Measurements from ENCODE around the gene SLC51A. TPM values are rescaled to one million over a fixed set of nuclear protein-coding genes. Genes with fewer than 3 reads are reported as not detected.

Gene SLC51A
- total and polyA plus RNA-seq, 2 of the 13 experiments (the other 11 are each of a cell fraction or from before 2014, with no cell fraction given), result 4.3 to 48.8 TPM

- no TSS peak for BruUV-seq (replicated peaks)
- H3K4me3 ChIP-seq (replicated peaks in 1 of 3; ENCODE audit: insufficient read depth in 1 of 3, low read depth in 2 of 3, low read length in 3 of 3), result no peak overlapping the region
- H3K9ac ChIP-seq (ENCODE audit: insufficient read depth, low read depth, low read length), result no peak overlapping the region
- ATAC-seq (peak; percentile 35), DNase-seq (ENCODE audit: low spot score) (no peak), FAIRE-seq (no peak)
- peaks cover 32% of the 10 kb centered on the region for H3K4me1 ChIP-seq (ENCODE audit: insufficient read depth, low read length)
- 37% methylated on average over 22 of the region's 31 CpGs for WGBS (ENCODE audit: low lambda C conversion rate)
- intact Hi-C loops (cut with micrococcal nuclease; ENCODE audit: unreplicated experiment), result no loop called here
- peak overlapping the region; percentile 37 for H3K4me2 ChIP-seq (ENCODE audit: low read depth, low read length)
- H2AFZ ChIP-seq (ENCODE audit: low read length), result no peak overlapping the region
- H3K9me3 ChIP-seq (ENCODE audit: low read length), result no peaks in the 10 kb centered on the region
- H3K27ac ChIP-seq (ENCODE audit: extremely low read length, insufficient read depth, low read length), result no peak overlapping the region
- ChIA-PET CTCF (ENCODE audit: low intra/inter-chr PET ratio, low total read pairs) (no interaction called here), POLR2A (interaction anchor here (0.6 kb wide), 1 partner anchor 28 kb away, joined by 3 read pairs; no protein-coding TSS in a partner anchor)
- H4K20me1 ChIP-seq (ENCODE audit: insufficient read depth, low read length), result no peaks in the 10 kb centered on the region
- H3K79me2 ChIP-seq (ENCODE audit: insufficient read depth, low read length), result no peaks in the 10 kb centered on the region
- TF ChIP-seq ZNF687 (CRISPR knock-in tag; IDR thresholded peaks at IDR 0.05) (peak; percentile 41; the same call in 1 of the 2 replicates), ZKSCAN5 (CRISPR knock-in tag; IDR thresholded peaks at IDR 0.05) (0 out of 2 replicates have a peak, but pooled peaks have one; percentile 45), PAXIP1 (CRISPR knock-in tag; conservative IDR thresholded peaks at IDR 0.05) (no peak), NR1H2 (CRISPR knock-in tag; IDR thresholded peaks at IDR 0.05; ENCODE audit: borderline replicate concordance, low read depth) (no peak)
- H3K36me3 ChIP-seq (replicated peaks in 1 of 2; ENCODE audit: control insufficient read depth in 1 of 2, insufficient read depth in 2 of 2, low read length in 2 of 2), result no peaks in the 10 kb centered on the region
- peaks cover 3 to 7% of the 10 kb centered on the region in 2 experiments; a peak in 3 of 5 replicates for H3K27me3 ChIP-seq (ENCODE audit: control insufficient read depth in 1 of 2, insufficient read depth in 2 of 2, low read length in 2 of 2)
- in situ Hi-C loops (cut with HindIII; ENCODE audit: extremely low pct_ligation_motif_present, low pct_unique_long_range_greater_than_20kb), result no loop called here
These were observed 29.4 kb upstream of the SLC51A start for GRCh38 chr3:196186651-196187573.
